Retinal pigment epithelial cell (primary cell): ENCODE data around the gene MAML3.

Experiments used
- DNase-seq: peaks from one replicate; pipeline ENCODE4 v3.0.0-alpha.2; 2010; ENCODE audit warnings: low read depth
- H3K4me3 ChIP-seq: 2 replicates; pipeline ENCODE4 v1.5.1; 2011; ENCODE audit warnings: mild to moderate bottlenecking, low read length, control low read depth, moderate library complexity
- CTCF ChIP-seq: conservative IDR thresholded peaks from 2 replicates; pipeline ENCODE4 v1.5.1; 2011; ENCODE audit warnings: low read depth, low read length, control low read depth, inconsistent platforms

The MAML3 gene

GRCh38 chr4:140096483-140096861, 57.5 kb downstream of the MAML3 start:
- no peak for TF ChIP-seq CTCF
- H3K4me3 ChIP-seq = no peak overlapping the region
- no peak for DNase-seq

- DNase-seq = no peak
- TF ChIP-seq CTCF = no peak
- no peak overlapping the region for H3K4me3 ChIP-seq
These were observed 58.1 kb downstream of the MAML3 start for GRCh38 chr4:140095694-140096482.

GRCh38 chr4:140094438-140095420, 59.3 kb downstream of the MAML3 start:
- no peak overlapping the region for H3K4me3 ChIP-seq

GRCh38 chr4:140092094-140092851, 61.7 kb downstream of the MAML3 start:
- no peak for TF ChIP-seq CTCF
- H3K4me3 ChIP-seq = peak overlapping the region; percentile 33
- no peak for DNase-seq

More at GRCh38 chr4:140094438-140095420, 59.3 kb downstream of the MAML3 start:
- no peak for DNase-seq
- TF ChIP-seq CTCF = no peak

- DNase-seq = no peak
- H3K4me3 ChIP-seq = no peak overlapping the region
- no peak for TF ChIP-seq CTCF
These were observed 62.7 kb downstream of the MAML3 start for GRCh38 chr4:140091305-140091704.

- no peak for TF ChIP-seq CTCF
- peak; percentile 44 for DNase-seq
- H3K4me3 ChIP-seq = no peak overlapping the region
These were observed 63.7 kb downstream of the MAML3 start for GRCh38 chr4:140090215-140090731.
